K562 (cell line): ENCODE measurements around the gene ANK3. TPM values are rescaled to one million over a fixed set of nuclear protein-coding genes. Genes with fewer than 3 reads are reported as not detected.

Experiments
- CBFB ChIP-seq: sonication (generic); formaldehyde crosslinking; IDR thresholded peaks from 2 replicates; pipeline ENCODE4 v1.4.0; 2020; ENCODE audit warnings: mild to moderate bottlenecking, missing genetic modification reagents
- CBX8 ChIP-seq: fragments of 200-600 bp; sonication (generic); IDR thresholded peaks from 2 replicates; pipeline ENCODE4 v1.6.1; 2012; ENCODE audit warnings: borderline replicate concordance, mixed run types, low read depth, mild to moderate bottlenecking, moderate library complexity, mixed read lengths, low read length, control low read depth, inconsistent platforms; ENCODE audit not compliant: poor library complexity, severe bottlenecking; ENCODE audit errors: extremely low read depth
- ETS2 ChIP-seq: IDR thresholded peaks from 2 replicates; pipeline ENCODE4 v1.6.1; 2016; ENCODE audit warnings: borderline replicate concordance, missing genetic modification characterization, mild to moderate bottlenecking, moderate library complexity, missing compliant biosample characterization; ENCODE audit not compliant: poor library complexity, severe bottlenecking
- GABPB1 ChIP-seq: sonication (generic); formaldehyde crosslinking; IDR thresholded peaks from 2 replicates; pipeline ENCODE4 v1.8.0; 2022; ENCODE audit warnings: mild to moderate bottlenecking, missing genetic modification reagents
- KAT7 ChIP-seq: sonication (generic); formaldehyde crosslinking; IDR thresholded peaks from 2 replicates; pipeline ENCODE4 v1.8.0; 2022; ENCODE audit warnings: missing genetic modification reagents, mild to moderate bottlenecking, borderline replicate concordance
- PHB ChIP-seq: fragments of 250-450 bp; sonication (Bioruptor Pico); IDR thresholded peaks from 2 replicates; pipeline ENCODE4 v1.5.0; 2021
- PPARD ChIP-seq: fragments of 250-450 bp; sonication (Bioruptor Pico); IDR thresholded peaks from 2 replicates; pipeline ENCODE4 v1.8.0; 2022; ENCODE audit warnings: inconsistent platforms, mild to moderate bottlenecking, moderate library complexity
- PRDM10 ChIP-seq: fragments of 450-650 bp; IDR thresholded peaks from 2 replicates; pipeline ENCODE4 v1.6.1; 2018; ENCODE audit not compliant: partially characterized antibody
- SETDB1 ChIP-seq: IDR thresholded peaks from one replicate; pipeline ENCODE4 v1.6.1; 2012; ENCODE audit warnings: low read length, control low read depth, inconsistent platforms
- SNAPC5 ChIP-seq: fragments of 250-450 bp; sonication (Bioruptor Pico); IDR thresholded peaks from 2 replicates; pipeline ENCODE4 v1.8.0; 2021; ENCODE audit warnings: moderate library complexity, mild to moderate bottlenecking, inconsistent platforms
- SREBF2 ChIP-seq: sonication (generic); formaldehyde crosslinking; IDR thresholded peaks from 2 replicates; pipeline ENCODE4 v1.4.0; 2020; ENCODE audit warnings: mild to moderate bottlenecking, missing genetic modification reagents
- U2AF1 ChIP-seq: fragments of 200-400 bp; formaldehyde crosslinking; optimal IDR thresholded peaks from 2 replicates; pipeline ENCODE3; 2017; ENCODE audit warnings: mild to moderate bottlenecking, low read depth, low read length, moderate library complexity
- ZNF133 ChIP-seq: fragments of 250-450 bp; sonication (Bioruptor Pico); IDR thresholded peaks from 2 replicates; pipeline ENCODE4 v1.4.0; 2020; ENCODE audit warnings: mild to moderate bottlenecking
- ZNF175 ChIP-seq: fragments of 200-800 bp; sonication (Bioruptor generic); IDR thresholded peaks from 2 replicates; pipeline ENCODE4 v1.6.1; 2016; ENCODE audit warnings: low read depth, mild to moderate bottlenecking, missing genetic modification characterization, missing compliant biosample characterization
- ZNF282 ChIP-seq: sonication (generic); formaldehyde crosslinking; IDR thresholded peaks from 2 replicates; pipeline ENCODE4 v1.8.1; 2023; ENCODE audit warnings: missing genetic modification reagents
- ZNF445 ChIP-seq: fragments of 250-450 bp; sonication (Bioruptor Pico); IDR thresholded peaks from 2 replicates; pipeline ENCODE4 v1.4.0; 2020; ENCODE audit warnings: low read depth, mild to moderate bottlenecking, moderate library complexity
- ZNF512 ChIP-seq: IDR thresholded peaks from 2 replicates; pipeline ENCODE4 v1.6.1; 2016; ENCODE audit warnings: missing genetic modification characterization, missing compliant biosample characterization
- ZNF586 ChIP-seq: fragments of 450-650 bp; formaldehyde crosslinking; conservative IDR thresholded peaks from 2 replicates; pipeline ENCODE4 v1.4.0; 2020; ENCODE audit warnings: mild to moderate bottlenecking, moderate library complexity
- ZNF592 ChIP-seq: fragments of 450-650 bp; IDR thresholded peaks from 2 replicates; pipeline ENCODE4 v1.6.1; 2017; ENCODE audit warnings: antibody characterized with exemption, mild to moderate bottlenecking
- ZNF668 ChIP-seq: fragments of 250-450 bp; sonication (Bioruptor Pico); IDR thresholded peaks from 2 replicates; pipeline ENCODE4 v1.8.0; 2022; ENCODE audit warnings: mild to moderate bottlenecking, inconsistent platforms
- polyA plus RNA-seq, 8 experiments: library from polyadenylated mRNA; depleted of rRNA in 4 of 8; stranded (reverse) in 5 of 8; unstranded in 3 of 8; fragments of >200 nt; fragmentation: Nextera tagmentation in 2 of 8; fragmentation: Illumina TruSeq in 1 of 8; extraction: Ambion mirVana in 2 of 8; extraction: Trizol in 1 of 8; gene quantifications; 2 replicates each; pipeline versions ENCODE4 v1.2.1 to v1.2.3, GENCODE V29; 2011 to 2014; ENCODE audit warnings: inconsistent platforms in 1 of 8, missing spikeins in 1 of 8
- total RNA-seq, 7 experiments: library from RNA; depleted of rRNA in 6 of 7; stranded (reverse); fragments of >200 nt in 6 of 7; fragmentation: Illumina TruSeq in 2 of 7; extraction: Trizol in 2 of 7; gene quantifications; 2 replicates each; pipeline versions ENCODE4 v1.2.1 to v1.2.3, GENCODE V29; 2011 to 2021; ENCODE audit warnings: low replicate concordance in 1 of 7

The ANK3 gene
- total and polyA plus RNA-seq, 9 of the 15 experiments (the other 6 are each of a cell fraction or from before 2014, with no cell fraction given), result 10.0 to 32.3 (median 17.9) TPM

GRCh38 chr10:60130130-60130579 is 259.5 kb downstream of the ANK3 start (continued):
- TF ChIP-seq ZNF512 (no peak), ZNF592 (peak; percentile 98), PHB (CRISPR knock-in tag) (no peak), U2AF1 (no peak), ZNF175 (CRISPR knock-in tag) (no peak), ZNF445 (no peak), PRDM10 (peak; percentile 75), ZNF586 (CRISPR knock-in tag) (no peak), ZNF668 (CRISPR knock-in tag) (no peak), CBX8 (no peak), CBFB (CRISPR knock-in tag) (no peak), PPARD (CRISPR knock-in tag) (no peak), KAT7 (no peak), SREBF2 (CRISPR knock-in tag) (no peak), GABPB1 (CRISPR knock-in tag) (no peak), SETDB1 (no peak), ETS2 (no peak), ZNF282 (no peak), ZNF133 (CRISPR knock-in tag) (no peak), SNAPC5 (CRISPR knock-in tag) (no peak)
